ENCODE measurements around the gene RBM20.

The RBM20 gene

DNA sequence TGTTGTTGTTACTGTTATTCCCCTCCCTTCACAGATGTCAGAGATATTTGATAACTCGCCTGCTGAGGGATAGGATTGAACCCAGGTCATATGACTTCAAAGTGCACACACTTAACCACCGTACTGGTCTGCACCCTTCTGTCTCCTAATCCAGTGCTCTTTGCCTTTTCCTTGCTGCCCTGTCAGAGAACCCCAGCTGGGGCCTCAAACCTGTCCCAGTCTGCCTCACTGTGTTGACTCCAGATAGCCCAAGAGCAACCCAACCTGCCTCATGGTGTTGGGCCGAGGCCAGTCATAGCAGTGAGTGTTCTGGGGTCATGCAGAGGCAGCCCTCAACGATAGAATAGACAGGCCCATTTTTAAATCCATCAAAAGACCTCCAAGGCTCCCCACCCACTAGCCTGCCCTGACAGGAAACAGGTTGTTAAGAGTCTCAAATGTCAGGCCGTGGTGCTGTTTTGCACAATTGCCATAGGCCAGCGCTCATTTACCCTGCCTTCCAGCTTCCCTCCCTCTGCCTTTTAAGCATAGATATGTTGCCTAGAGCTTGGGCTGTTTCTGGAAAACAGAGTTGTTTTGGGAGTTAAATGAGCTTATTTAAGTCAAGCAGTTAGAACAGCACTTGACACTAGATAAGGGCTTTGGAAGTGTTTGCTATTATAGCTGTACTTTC lies 190.6 kb downstream of the RBM20 start:
- H3K4me3 ChIP-seq (ENCODE audit: low read depth, low read length): no peak overlapping the region
- no peak for DNase-seq (ENCODE audit: low read depth)
- TF ChIP-seq CTCF (IDR thresholded peaks at IDR 0.05; ENCODE audit: low read depth, low read length, missing control alignments): no peak

DNA sequence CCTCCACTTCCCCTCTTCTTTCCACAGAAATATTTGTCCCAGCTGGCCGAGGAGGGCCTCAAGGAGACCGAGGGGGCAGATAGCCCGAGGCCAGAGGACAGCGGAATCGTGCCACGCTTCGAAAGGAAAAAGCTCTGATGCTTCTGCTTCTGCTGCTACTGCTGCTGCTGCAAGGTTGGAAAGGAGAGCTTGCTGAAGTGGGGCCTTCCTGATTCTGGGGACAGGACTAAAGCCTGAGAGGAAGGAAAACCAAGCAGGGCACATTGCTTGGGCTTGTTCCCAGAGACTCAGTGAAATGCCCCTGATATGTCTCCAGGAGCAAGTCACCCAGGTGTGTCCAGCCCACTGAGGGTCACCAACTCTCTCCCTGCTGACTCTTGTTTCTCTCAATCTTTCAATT lies 191.7 kb downstream of the RBM20 start:
- no peak overlapping the region for H3K4me3 ChIP-seq (ENCODE audit: low read depth, low read length)
- TF ChIP-seq CTCF (IDR thresholded peaks at IDR 0.05; ENCODE audit: low read depth, low read length, missing control alignments): no peak
- DNase-seq (ENCODE audit: low read depth): no peak

- no peak for TF ChIP-seq CTCF (IDR thresholded peaks at IDR 0.05; ENCODE audit: low read depth, low read length, missing control alignments)
- H3K4me3 ChIP-seq (ENCODE audit: low read depth, low read length): no peak overlapping the region
- DNase-seq (ENCODE audit: low read depth): no peak
Measured at GRCh38 chr10:110836706-110837105, 192.6 kb downstream of the RBM20 start.

DNA sequence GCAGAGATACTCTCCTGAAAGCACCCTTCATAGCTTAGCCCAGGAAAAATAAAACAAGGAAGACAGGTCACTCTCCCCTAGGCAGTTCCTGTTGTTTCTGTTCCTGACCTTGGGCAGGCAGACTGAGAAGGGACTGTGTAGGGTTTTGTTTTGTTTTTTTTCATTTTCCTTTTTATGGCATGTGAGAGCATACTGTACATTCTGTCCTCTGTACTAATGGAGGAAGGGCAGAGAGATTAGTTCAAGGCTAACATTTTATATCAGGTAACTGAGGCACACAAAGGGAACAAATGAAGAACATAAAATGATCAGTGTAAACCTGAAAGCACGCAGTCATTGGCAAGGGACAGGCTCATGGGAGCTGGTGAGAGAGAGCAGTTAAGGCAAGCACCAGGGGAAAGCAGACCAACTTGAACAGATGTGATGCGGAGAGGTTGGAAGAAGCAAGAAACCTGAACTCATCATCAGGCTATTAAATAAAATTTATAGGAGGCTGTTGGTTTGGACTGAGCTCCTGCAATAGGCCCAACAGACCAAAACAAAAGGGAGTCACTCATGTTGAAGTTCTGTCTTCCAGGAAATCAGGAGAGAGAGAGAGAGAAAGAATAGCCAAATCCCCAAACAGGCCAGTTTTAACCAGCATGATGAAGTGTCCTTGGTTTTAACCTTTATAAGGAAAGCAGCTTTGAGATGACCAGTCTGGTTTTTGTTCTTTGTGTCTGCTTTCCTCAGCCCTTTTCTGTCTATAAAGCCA lies 193.5 kb downstream of the RBM20 start:
- H3K4me3 ChIP-seq (ENCODE audit: low read depth, low read length): no peak overlapping the region
- DNase-seq (ENCODE audit: low read depth): no peak
- no peak for TF ChIP-seq CTCF (IDR thresholded peaks at IDR 0.05; ENCODE audit: low read depth, low read length, missing control alignments)

- TF ChIP-seq CTCF (IDR thresholded peaks at IDR 0.05; ENCODE audit: low read depth, low read length, missing control alignments): no peak
- H3K4me3 ChIP-seq (ENCODE audit: low read depth, low read length): no peak overlapping the region
- DNase-seq (ENCODE audit: low read depth): no peak
Measured at GRCh38 chr10:110840225-110840922, 196.2 kb downstream of the RBM20 start.

- DNase-seq (ENCODE audit: low read depth): no peak
- TF ChIP-seq CTCF (IDR thresholded peaks at IDR 0.05; ENCODE audit: low read depth, low read length, missing control alignments): no peak
- H3K4me3 ChIP-seq (ENCODE audit: low read depth, low read length): no peak overlapping the region
Measured at GRCh38 chr10:110840923-110841428, 196.8 kb downstream of the RBM20 start.

All from GM12864 (cell line).